Cortex of kidney (tissue), 1 donor: ENCODE results near the gene ELOVL4.

Experiments
- DNase-seq: peaks from one replicate; lab custom pipeline; 2025; lab: John Stamatoyannopoulos, UW

Gene ELOVL4

DNA sequence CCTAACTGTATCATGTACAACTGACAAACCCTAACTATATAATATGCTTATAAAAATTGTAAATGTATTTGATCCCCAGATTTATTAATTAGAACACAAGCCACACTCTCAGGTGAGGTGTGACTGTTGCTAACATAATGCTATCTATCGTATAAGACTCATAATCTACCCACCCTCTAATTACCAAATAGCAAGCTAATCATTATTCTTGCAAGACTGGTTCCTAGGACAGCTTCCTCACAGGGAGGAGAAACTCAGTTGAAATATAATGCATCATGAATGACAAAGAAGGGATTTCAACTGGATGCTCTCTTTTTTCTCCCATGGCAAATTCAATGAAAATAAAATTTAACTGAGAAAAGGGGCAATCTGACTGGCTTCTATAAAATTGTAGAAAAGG, 35.4 kb downstream of the ELOVL4 start:
- DNase-seq, result no peak

DNA sequence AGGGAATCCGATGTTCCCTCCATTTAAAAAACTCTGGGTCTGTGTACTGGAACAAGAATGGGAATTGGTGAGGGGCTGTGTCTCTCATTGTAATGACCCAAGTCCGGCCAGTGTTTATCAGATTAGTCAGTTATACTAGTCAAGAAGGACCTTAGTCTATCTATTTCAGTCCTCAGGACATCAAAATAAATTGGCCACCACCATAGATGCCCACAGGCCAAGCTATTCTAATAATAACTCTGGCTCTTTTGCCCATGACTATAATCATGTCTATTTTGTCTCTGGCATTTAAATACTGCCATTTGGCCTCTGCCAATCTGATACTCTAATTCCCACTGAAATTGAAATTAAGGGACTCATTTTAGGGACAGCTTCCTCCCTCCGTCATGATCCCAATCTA, 37.8 kb downstream of the ELOVL4 start:
- DNase-seq, result no peak

DNA sequence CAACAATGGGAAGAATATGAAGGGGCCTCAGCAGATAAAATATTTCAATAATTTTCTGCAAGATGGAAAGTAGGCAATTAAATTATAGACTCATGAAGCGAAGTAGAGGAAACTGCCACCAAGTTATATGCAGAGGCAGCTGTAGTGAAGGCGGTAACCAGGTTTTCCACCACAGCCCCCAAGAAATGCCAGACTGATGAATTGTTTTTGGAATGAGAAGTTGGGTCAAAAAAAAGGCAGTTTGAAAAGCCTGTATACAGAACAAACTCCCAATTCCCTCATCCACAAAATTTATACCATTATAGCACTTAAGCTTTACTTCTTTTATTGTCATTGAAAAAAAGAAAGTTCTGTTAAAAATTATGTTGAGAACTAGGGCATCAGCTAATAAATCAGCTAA, 45.3 kb downstream of the ELOVL4 start:
- DNase-seq, result no peak

DNA sequence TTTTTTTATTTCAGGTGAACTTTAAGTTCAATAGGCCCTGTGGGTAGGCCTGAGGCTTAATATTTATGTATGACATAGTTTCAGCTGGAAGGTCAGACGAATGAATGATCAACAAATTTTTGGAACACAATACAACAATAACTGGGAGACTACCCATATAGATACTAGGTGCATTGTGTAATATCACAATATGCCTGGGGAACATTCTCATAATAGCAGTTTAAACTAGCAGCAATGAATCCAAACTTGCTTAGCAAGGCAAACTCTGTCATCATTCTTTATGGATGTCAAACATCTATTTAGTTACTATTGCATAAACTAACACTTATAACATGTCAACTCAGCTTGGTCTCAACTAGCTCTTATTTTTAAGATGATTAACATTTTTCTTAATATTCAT, 49.3 kb downstream of the ELOVL4 start:
- no peak for DNase-seq

DNA sequence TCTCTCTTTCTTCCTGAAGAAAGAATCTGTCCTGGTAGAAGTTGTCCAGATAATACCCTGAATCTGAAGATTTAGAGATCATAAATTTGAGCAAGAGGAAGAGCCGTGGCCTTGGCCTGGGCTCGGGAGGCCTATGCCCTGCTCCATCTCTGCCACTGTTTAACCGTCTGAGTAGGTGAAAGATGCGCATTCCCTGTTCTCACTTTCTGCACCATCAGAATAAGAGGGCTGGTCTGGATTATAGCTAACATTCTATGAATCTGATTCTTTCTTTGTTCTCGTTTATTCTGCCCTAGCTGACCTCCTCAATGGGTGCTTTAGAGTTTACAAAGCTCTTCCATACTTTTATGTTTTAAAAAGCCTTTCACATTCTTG, 51.3 kb downstream of the ELOVL4 start:
- DNase-seq, result no peak

DNA sequence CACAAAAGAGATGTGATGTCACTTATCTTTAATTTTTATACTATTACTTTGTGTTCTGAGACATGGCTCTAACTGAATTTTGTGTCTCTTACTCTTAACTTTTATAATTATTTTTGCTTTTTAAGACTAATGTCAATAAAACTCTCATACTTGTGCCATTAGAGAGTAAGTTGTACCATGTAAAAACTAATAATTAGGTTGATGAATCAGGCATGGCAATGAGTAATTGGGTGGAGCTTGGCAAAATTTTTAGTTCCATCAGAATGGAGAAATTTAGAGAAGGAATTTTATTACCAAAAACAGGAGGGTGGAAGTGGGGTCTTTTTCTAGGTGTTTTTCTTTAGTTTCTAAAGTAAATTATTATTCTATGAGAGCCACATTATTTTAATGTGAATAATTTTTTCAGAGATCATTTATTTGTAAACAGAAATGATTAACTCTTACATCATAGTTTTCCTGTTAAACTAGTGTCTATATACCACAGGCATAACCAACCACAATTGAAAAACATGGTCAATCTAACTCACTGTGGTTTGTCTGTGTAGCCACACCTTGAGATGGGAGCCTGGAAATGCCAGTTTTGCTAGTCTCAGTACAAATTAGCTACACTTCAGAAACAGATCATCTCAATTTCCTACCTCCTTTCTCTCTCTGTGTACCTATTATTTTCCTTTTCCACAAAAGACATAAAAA, 51.8 kb downstream of the ELOVL4 start:
- no peak for DNase-seq

DNA sequence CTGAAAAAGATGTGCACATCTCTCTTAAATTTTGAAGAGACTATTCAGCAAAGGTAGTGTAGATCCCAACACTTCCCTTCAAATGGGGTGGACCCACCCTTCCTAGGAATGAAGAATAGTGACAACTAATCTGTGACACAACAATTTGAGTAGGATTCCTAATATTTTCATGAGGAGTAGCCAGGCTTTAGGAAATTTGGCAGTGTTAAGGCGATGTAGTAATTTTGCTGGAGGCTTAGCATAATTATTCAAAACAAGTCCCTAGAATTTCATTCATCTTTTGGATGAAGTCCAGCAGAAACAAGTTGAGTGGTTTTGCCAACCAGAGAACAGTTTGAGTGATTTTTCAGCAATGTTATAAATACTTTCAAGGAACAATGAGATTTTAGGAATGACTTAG, 52.4 kb downstream of the ELOVL4 start:
- no peak for DNase-seq

DNA sequence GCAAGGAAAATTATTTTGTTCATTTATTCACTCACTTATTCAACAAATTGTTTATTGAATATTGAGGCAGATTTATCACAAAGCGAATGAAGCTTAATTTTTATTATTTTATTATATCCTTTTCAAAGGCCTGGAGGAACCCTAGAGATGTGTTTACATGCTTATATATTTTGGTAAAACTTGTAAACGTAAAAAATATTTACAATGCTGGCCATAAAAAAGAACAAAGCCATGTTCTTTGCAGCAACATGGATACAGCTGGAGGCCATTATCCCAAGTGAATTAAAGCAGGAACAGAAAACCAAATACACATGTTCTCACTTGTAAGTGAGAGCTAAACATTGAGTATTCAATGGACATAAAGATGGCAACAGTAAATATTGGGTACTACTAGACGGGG, 58.8 kb downstream of the ELOVL4 start:
- no peak for DNase-seq

DNA sequence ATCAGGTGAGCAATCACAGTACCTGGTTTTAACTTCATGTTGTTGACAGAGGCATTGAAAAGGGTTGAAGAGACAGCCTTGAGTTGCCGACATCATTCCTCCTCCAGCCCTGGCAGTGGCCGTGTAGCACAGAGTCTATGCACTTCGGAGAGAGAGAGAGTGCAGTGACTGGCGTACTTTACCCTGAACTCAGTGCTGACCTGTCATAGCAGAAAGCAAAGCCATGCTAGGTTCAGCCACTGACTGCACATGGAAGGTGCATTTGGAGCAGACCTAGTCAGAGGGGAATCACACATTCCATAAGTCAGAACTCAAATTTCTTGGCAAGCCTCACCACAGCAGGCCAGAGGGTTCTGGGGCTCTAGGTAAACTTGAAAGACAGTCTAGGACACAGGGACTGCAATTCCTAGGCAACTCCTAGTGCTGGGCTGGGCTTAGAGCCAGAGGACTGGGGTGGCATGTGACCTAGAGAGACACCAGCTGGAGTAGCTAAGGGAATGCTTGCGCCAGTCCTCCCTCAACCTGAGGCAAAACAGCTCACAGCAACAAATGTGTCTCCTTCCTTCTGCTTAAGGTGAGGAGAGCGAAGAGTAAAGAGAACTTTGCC, 69.1 kb downstream of the ELOVL4 start:
- no peak for DNase-seq

DNA sequence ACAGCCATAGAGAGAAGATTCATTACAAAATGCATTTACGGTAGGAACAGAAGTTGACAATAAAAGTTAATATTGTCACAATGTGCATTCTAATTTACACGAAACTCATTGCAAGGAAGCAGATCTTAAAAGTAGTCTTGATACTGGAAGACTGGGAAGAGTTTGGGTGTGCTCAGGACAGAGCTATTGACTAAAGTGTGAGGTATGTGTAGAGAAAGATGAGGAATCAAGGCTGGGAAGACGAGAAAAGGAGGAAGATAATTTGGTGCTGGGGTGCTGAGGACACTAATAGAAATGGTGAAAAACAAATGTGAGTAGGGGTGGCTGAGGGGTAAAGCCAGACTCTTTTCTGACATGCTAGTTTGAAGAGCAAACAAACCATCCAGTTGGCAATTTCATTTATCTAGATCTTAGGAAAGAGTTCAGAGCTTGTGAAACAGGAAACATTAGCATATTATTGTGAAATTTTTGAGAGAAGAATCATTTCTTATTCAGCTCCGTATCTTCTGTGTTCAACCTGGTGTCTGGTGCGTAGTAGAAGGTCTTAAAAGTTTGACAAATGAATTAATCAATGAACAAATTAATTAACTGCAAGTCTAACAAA, 72.7 kb downstream of the ELOVL4 start:
- DNase-seq, result no peak

DNA sequence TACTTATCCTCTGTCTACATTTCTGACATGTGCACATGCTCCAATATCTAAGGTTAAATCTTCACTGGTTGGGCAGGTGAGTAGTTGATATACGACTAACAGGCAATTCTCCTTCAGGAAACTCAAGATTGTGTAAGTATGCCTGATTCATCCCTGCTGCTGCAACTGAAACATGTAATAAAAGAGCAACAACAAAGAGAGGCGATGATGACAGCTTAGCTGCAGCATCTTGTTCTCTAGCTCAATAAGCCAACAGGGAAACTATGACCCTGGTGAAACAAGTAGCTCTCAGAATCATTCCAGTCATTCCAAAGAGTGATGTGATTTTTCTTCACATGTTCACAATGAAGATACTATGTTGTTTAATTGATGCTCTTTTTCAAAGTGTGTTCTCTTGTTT, 74.4 kb downstream of the ELOVL4 start:
- DNase-seq, result no peak

DNA sequence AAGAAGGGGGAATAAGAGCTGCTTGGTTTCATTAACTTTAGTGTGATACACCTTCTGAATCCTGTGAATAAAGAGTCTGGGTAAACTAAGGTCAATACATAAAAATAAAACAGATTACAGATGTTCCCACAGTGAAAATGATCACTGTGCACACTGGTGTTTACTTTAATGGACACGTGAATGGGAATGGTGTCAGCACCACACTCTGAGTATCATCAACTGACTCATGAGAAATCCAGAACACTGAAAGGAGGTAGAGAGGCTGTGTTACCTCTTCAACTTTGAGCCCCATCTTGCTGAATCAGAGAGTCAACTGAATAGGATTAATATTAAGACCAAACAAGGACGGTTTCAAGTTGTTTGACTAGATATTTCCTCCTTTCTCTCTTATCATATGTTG, 75.0 kb downstream of the ELOVL4 start:
- DNase-seq, result no peak

DNA sequence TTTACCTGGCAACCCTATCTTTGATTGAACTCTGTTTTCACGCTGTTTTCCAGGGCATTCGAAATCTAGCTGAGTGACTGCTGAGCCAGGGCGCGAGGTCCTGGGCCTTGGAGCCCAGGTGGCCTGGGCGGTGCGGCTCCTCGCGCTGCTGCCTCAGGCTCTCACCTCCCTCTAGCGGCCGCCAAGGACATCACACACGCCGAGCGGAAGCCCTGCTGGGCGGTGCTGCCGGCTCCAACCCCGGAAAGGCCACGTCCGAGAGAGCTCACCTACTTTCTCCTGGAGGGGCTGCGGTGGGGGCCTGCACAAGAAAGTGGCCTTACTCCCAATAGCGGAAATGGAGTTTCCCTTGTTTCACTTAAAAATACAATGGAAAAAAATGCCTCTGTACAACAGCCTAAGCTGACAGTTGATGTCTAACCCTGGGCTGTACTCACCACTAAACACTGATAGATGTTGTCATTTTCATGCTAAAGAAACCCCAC, 77.7 kb downstream of the ELOVL4 start:
- DNase-seq, result peak; percentile 15

DNA sequence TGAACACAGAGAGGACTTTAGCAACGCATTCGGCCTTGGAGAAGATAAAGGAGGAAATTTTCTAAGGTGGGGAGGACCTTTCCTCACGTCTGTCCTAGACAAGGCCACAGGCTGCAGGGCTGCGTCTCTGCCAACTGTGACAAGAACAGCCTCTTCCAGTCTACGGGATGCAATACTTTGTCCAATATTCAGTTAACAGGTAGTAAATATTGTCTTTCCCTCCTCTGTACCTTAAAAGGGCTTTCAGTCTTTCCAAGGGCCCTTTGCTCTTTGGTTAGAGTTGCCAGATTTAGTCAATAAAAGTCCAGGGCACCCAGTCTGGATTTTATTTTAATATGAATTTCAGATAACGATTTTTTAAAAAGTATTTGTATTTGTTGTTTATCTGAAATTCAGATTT, 78.2 kb downstream of the ELOVL4 start:
- no peak for DNase-seq

DNA sequence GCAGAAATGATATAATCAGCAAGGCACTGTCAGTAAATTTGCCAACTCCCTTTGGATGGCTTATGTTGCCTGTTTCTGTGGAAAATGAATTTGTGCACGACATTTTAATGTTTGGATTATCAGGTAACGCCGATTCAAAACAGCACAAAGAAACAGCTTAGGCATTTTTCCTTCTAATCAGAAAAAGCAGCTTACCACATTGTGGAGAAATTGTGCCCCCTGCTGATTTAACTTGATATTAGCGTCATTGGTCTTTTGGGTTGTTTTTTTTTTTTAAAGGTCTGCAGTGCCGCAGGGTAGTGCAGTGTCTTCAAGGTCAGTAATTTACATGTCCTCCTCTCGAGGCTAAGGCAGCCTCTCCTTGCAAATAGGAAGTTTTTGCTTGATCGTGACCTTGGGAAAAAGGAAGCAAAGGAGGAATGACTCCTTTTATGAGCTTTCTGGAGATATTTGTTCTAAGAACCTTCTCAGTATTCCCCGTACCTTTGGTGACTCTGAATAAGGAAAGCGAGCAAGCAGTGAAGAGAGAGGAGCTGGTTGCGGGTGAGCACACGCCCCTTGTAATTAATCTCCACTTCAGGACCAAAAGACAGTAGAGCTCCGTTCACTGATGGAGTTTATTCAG, 79.1 kb downstream of the ELOVL4 start:
- no peak for DNase-seq
